OCI-LY7 (cell line): ENCODE results near the gene AP3S2. TPM values are rescaled to one million over a fixed set of nuclear protein-coding genes. Genes with fewer than 3 reads are reported as not detected.
"Not testable (repeated sequence)": the region's sequence is repeated elsewhere in the genome, so short reads cannot be mapped to it uniquely, and the experiment has no call there.

ENCODE experiments used
- BruUV-seq: library from RNA; stranded (reverse); fragments of 400-500 nt; replicated peaks from 2 replicates; lab custom pipeline; 2021; lab: Mats Ljungman, UMichigan
- CTCF ChIA-PET: fragments of 300-600 bp; sonication (Branson Sonifier 250); formaldehyde crosslinking; loops from one replicate; lab custom pipeline; 2022; ENCODE audit warnings: antibody characterized with exemption; ENCODE audit not compliant: unreplicated experiment; lab: Charles Lee
- POLR2A ChIA-PET: fragments of 300-600 bp; sonication (Branson Sonifier 250); formaldehyde crosslinking; loops from one replicate; lab custom pipeline; 2022; ENCODE audit warnings: antibody characterized with exemption; lab: Charles Lee
- DNase-seq: peaks from one replicate; pipeline ENCODE4 v3.0.0-alpha.2; 2015; ENCODE audit warnings: low spot score
- H2AFZ ChIP-seq: fragments of 200-600 bp; sonication (generic), shearing (Covaris generic); 2 replicates; pipeline ENCODE4 v1.6.1; 2014; ENCODE audit warnings: mild to moderate bottlenecking, antibody characterized with exemption, low read length, moderate library complexity
- H3K27ac ChIP-seq: fragments of 200-600 bp; sonication (generic); 2 replicates; pipeline ENCODE4 v1.5.1; 2014; ENCODE audit warnings: mixed run types, low read depth, mild to moderate bottlenecking, moderate library complexity, low read length, inconsistent platforms; ENCODE audit not compliant: poor library complexity, severe bottlenecking
- H3K36me3 ChIP-seq: fragments of 200-600 bp; sonication (generic); 2 replicates; pipeline ENCODE4 v1.6.1; 2014; ENCODE audit warnings: mild to moderate bottlenecking, antibody characterized with exemption, low read length, moderate library complexity, mixed read lengths; ENCODE audit not compliant: insufficient read depth
- H3K4me1 ChIP-seq: fragments of 200-600 bp; sonication (generic); 2 replicates; pipeline ENCODE4 v1.5.1; 2014; ENCODE audit warnings: mild to moderate bottlenecking, low read length; ENCODE audit not compliant: insufficient read depth, poor library complexity, severe bottlenecking
- H3K4me2 ChIP-seq: fragments of 200-600 bp; sonication (generic); 2 replicates; pipeline ENCODE4 v1.6.1; 2014; ENCODE audit warnings: mild to moderate bottlenecking, low read length
- H3K4me3 ChIP-seq: fragments of 200-600 bp; sonication (generic); 2 replicates; pipeline ENCODE4 v1.5.1; 2014; ENCODE audit warnings: mild to moderate bottlenecking, low read depth, low read length; ENCODE audit not compliant: poor library complexity, severe bottlenecking
- H3K79me2 ChIP-seq: fragments of 200-600 bp; sonication (generic); 2 replicates; pipeline ENCODE4 v1.6.1; 2016; ENCODE audit warnings: low read depth, mild to moderate bottlenecking, low read length, moderate library complexity, mixed read lengths; ENCODE audit not compliant: insufficient read depth
- H3K9me2 ChIP-seq: fragments of 200-600 bp; sonication (generic); 2 replicates; pipeline ENCODE4 v1.6.1; 2016; ENCODE audit warnings: mild to moderate bottlenecking, low read length, mixed read lengths; ENCODE audit not compliant: insufficient read depth
- H3K9me3 ChIP-seq: fragments of 200-600 bp; sonication (generic); 2 replicates; pipeline ENCODE4 v1.6.1; 2014; ENCODE audit warnings: mild to moderate bottlenecking, mixed run types, low read length, mixed read lengths
- H4K20me1 ChIP-seq: fragments of 200-600 bp; sonication (generic); 2 replicates; pipeline ENCODE4 v1.6.1; 2014; ENCODE audit warnings: mild to moderate bottlenecking, antibody characterized with exemption, low read length, moderate library complexity, mixed read lengths; ENCODE audit not compliant: insufficient read depth
- CTCF ChIP-seq: fragments of 200-600 bp; sonication (generic); conservative IDR thresholded peaks from 2 replicates; pipeline ENCODE4 v1.5.1; 2014; ENCODE audit warnings: mild to moderate bottlenecking, antibody characterized with exemption, low read length, moderate library complexity, mixed read lengths
- EZH2phosphoT487 ChIP-seq: fragments of 200-600 bp; sonication (generic); IDR thresholded peaks from 2 replicates; pipeline ENCODE4 v1.6.1; 2018; ENCODE audit warnings: low read depth, borderline replicate concordance, mild to moderate bottlenecking, mixed run types, antibody characterized with exemption, low read length, moderate library complexity, mixed read lengths
- intact Hi-C: fragments of 100-400 bp; cut with micrococcal nuclease; formaldehyde crosslinking; loops from one replicate; pipeline ENCODE4 v1.10.0; 2022; ENCODE audit not compliant: unreplicated experiment
- total RNA-seq, 2 experiments: library from RNA; depleted of rRNA in 1 of 2; stranded (reverse); fragments of >200 nt in 1 of 2; shearing (Covaris generic) in 1 of 2; gene quantifications; 2 replicates each; pipeline ENCODE4 v1.2.3, GENCODE V29; 2014 to 2022

The AP3S2 gene
- total RNA-seq, 2 experiments from 2014 or later = 20.8 to 30.4 TPM

GRCh38 chr15:89783861-89784685 is 109.7 kb downstream of the AP3S2 start:
- TF ChIP-seq EZH2phosphoT487 = no peak
- no peak for TF ChIP-seq CTCF
- no peaks in the 10 kb centered on the region for H3K79me2 ChIP-seq
- H4K20me1 ChIP-seq = no peaks in the 10 kb centered on the region
- ChIA-PET POLR2A (no interaction called here), CTCF (no interaction called here)
- H3K27ac ChIP-seq = no peak overlapping the region
- no peak overlapping the region for H3K4me3 ChIP-seq
- H3K9me2 ChIP-seq = no peaks in the 10 kb centered on the region
- no peak overlapping the region for H3K4me2 ChIP-seq
- H3K9me3 ChIP-seq = 0 out of 2 replicates have a peak, but pooled peaks cover 12% of the 10 kb centered on the region
- no peaks in the 10 kb centered on the region for H3K36me3 ChIP-seq
- H3K4me1 ChIP-seq = no peaks in the 10 kb centered on the region
- intact Hi-C loops = no loop called here
- H2AFZ ChIP-seq = no peak overlapping the region
- DNase-seq = no peak
- BruUV-seq = no TSS peak

- no peak for TF ChIP-seq CTCF
- TF ChIP-seq EZH2phosphoT487 = no peak
- Histone ChIP-seq H3K4me3 (no peak overlapping the region), H3K36me3 (no peaks in the 10 kb centered on the region), H3K79me2 (no peaks in the 10 kb centered on the region), H3K4me1 (no peaks in the 10 kb centered on the region), H4K20me1 (no peaks in the 10 kb centered on the region), H3K27ac (no peak overlapping the region), H3K9me2 (no peaks in the 10 kb centered on the region), H3K9me3 (0 out of 2 replicates have a peak, but pooled peaks cover 11% of the 10 kb centered on the region), H2AFZ (no peak overlapping the region), H3K4me2 (no peak overlapping the region)
- intact Hi-C loops = no loop called here
- no TSS peak for BruUV-seq
- no peak for DNase-seq
- ChIA-PET POLR2A (no interaction called here), CTCF (no interaction called here)
These were observed 110.5 kb downstream of the AP3S2 start for GRCh38 chr15:89783111-89783860.

GRCh38 chr15:89782619-89782950 is 111.2 kb downstream of the AP3S2 start:
- H3K4me1 ChIP-seq, H2AFZ ChIP-seq, H3K4me2 ChIP-seq: not testable (repeated sequence)

More at GRCh38 chr15:89782619-89782950, 111.2 kb downstream of the AP3S2 start:
- CTCF ChIA-PET, H3K9me2 ChIP-seq, H4K20me1 ChIP-seq, H3K79me2 ChIP-seq, H3K4me3 ChIP-seq, DNase-seq, intact Hi-C loops, H3K27ac ChIP-seq, BruUV-seq, H3K9me3 ChIP-seq, H3K36me3 ChIP-seq: not testable (repeated sequence)
- POLR2A ChIA-PET = interaction anchor here (0.5 kb wide), 1 partner anchor 106 kb away, joined by 3 read pairs; no protein-coding TSS in a partner anchor
